AG08396 (cell line): ENCODE results near the gene NRXN3.

Experiments
- DNase-seq: peaks from one replicate; pipeline ENCODE4 v3.0.0; 2012; ENCODE audit warnings: low spot score, mixed read lengths

Gene NRXN3

DNA sequence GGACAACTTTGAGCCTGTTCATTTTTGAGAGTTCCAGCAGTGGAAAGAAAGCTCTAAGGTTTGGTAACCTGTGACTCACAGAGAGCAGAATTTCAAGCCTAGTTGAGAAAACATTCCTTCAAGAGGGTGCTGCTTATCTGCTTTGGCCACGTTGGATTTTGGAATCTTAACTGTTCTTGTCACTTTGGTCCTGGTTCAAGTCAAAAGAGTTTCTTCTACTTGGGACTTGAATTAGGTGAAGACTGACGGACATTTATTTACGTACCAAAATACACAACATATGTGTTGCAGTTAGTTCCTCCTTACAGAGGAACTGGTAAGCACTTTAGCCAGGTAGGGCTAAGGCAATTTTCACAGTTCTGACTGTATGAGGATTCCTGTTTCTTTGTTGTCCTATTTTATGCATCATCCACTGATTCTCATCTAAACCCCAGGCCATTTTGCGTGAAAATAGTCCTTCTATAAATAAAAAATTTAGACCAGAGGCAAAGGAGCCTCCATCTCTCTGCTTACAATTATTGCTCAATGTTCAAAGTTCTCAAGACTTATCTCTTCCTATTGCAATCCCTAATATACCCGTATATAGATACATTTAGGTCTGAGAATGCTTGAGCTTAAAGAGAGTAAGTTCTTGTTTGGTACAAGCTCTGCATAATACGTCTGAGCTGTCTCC, 1460.3 kb downstream of the NRXN3 start:
- DNase-seq: no peak

- no peak for DNase-seq
Observed at GRCh38 chr14:79631276-79631675, 1461.1 kb downstream of the NRXN3 start.

- DNase-seq: no peak
Observed at GRCh38 chr14:79638672-79639266, 1468.6 kb downstream of the NRXN3 start.

DNA sequence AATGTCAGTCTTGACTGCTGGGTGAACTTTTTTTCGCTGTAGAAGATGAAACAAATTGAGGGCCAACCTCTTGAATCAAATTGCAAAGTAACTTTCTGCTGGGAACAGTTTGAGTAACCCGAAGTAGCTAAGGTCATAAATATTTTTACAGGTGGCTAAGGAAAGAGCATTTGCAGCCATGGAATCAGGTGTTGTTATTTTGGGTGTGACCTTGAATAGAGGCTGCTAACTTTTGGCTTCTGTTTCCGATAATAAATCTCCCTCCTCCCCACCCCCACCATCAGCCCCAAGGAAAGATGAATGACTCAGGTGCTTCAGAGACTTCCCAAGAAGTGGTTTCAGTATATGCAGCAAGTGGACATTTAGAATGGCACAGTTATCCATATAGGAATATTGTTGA, 1469.4 kb downstream of the NRXN3 start:
- DNase-seq: no peak

GRCh38 chr14:79641371-79641770, 1471.2 kb downstream of the NRXN3 start:
- no peak for DNase-seq

DNA sequence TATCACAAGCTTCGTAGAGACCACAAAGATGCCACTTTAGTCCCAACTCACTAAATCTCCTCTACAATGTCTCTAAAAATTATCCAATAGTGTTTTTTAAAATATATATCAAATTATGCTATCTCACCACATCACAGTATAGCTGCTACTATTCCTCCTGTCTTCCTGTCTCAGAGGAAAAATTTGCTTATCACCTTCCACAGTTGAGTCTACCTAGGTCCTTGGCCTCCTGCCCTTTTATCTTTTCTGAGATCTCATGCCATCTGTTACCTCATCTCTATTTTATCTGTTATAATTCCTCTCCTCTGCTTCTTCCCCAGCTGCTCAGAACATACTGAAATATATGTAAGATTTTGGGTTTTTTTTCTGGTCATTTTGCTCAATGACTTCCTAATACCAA, 1473.0 kb downstream of the NRXN3 start:
- no peak for DNase-seq

DNA sequence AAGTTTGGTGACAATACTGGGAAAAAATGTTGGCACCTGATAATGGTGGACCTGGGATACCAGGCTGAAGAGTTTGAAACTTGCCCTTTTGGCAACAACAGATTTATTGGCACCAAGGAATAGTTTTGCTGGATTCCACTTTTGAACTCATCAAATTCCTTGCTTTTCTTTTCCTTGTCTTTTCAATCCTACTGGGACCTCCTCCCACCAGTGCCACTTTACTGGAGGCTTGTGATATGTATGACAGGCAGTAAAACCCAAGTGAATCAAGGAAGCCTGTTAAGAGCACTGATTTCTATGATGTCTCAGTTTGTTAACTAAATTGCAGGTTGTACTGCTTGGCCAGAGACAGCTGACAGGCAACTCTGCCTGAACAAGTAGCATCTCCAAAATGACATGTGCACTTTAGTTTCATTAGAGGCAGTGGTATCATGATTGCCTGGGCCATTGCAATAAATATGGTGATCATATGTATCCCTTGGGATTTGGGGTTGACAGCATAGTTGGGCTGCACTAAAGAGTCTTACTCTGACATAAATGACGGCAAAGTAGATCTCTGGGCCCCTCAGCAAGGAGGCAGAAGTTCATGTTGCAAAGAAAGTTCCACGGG, 1475.7 kb downstream of the NRXN3 start:
- DNase-seq: no peak

GRCh38 chr14:79649856-79650255, 1479.7 kb downstream of the NRXN3 start:
- no peak for DNase-seq

GRCh38 chr14:79652513-79653307, 1482.5 kb downstream of the NRXN3 start:
- DNase-seq: no peak

DNA sequence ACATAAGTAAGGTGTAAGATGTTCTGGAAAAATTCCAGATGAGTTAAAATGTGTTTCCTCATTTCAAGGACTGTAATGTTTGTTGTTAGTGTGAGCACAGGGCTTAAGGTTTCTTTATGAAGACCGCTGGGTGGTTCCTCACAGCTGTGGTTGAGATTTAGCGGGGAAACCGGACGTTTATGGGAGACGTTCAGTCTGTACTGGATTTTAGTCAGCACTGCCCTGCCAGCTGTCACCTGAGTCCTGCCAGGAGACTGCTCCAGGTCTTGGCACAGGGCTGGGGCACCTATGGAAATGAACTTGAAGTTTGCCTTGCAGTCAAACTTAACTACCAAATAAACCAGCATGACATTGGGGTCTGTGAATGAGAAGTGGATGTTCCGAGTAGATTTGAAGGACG, 1485.9 kb downstream of the NRXN3 start:
- no peak for DNase-seq

GRCh38 chr14:79656496-79656895, 1486.3 kb downstream of the NRXN3 start:
- no peak for DNase-seq

GRCh38 chr14:79658221-79658620, 1488.0 kb downstream of the NRXN3 start:
- no peak for DNase-seq

GRCh38 chr14:79658769-79659168, 1488.6 kb downstream of the NRXN3 start:
- DNase-seq: no peak

- DNase-seq: no peak
Observed at GRCh38 chr14:79660053-79660939, 1490.1 kb downstream of the NRXN3 start.

DNA sequence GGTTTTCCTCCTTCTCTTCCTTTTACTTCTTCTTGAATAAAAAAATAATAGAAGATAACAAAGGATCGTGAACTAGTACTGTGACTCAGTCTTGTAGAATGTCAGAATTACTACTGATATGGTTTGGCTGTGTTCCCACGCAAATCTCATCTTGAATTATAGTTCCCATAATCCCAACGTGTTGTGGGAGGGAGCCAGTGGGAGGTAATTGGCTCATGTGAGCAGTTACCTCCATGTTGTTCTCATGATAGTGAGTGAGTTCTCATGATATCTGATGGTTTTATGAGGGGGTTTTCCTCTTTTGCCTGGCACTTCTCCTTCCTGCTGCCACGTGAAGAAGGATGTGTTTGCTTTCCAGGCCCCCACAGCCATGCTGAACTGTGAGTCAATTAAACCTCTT, 1491.6 kb downstream of the NRXN3 start:
- no peak for DNase-seq

DNA sequence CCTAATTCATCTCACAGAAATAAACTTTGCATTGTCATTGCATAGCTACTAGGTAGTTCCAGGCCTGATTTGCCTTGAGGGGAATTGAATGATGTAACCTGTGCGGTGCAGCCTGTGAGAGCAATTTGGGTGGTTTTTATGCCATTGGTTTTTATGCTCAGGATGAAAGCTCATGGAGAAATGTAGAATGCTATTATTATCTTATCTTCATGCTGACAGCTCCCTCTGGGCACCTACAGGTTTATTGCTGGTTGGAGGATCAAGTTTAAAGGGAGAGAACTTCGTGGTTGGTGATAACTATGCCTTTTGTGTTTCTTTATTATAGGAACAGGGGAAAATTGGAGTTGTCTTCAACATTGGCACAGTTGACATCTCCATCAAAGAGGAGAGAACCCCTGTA, 1493.3 kb downstream of the NRXN3 start:
- DNase-seq: no peak

- no peak for DNase-seq
Observed at GRCh38 chr14:79665556-79665955, 1495.4 kb downstream of the NRXN3 start.

GRCh38 chr14:79668951-79669350, 1498.8 kb downstream of the NRXN3 start:
- no peak for DNase-seq

- no peak for DNase-seq
Observed at GRCh38 chr14:79670811-79671210, 1500.6 kb downstream of the NRXN3 start.

DNA sequence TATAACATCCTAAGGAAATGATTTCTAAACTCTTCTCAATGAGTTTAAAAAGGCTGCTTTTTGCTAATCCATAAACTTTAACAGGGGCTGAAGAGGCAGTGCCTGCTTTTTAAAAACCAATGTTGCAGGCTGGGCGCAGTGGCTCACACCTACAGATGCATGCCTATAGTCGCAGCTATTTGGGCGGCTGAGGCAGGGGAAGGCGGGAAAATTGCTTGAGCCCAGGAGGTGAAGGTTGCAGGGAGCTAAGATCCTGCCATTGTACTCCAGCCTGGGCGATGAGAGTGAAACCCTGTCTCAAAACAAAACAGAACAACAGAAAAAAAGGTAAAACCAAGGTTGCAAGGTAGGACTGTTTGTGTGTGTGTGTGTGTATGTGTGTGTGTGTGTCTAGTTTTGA, 1509.9 kb downstream of the NRXN3 start:
- DNase-seq: no peak

- DNase-seq: no peak
Observed at GRCh38 chr14:79686196-79686595, 1516.0 kb downstream of the NRXN3 start.

GRCh38 chr14:79690960-79691359, 1520.8 kb downstream of the NRXN3 start:
- DNase-seq: no peak
